ENCODE data around the gene PRKAR2A.

DNA sequence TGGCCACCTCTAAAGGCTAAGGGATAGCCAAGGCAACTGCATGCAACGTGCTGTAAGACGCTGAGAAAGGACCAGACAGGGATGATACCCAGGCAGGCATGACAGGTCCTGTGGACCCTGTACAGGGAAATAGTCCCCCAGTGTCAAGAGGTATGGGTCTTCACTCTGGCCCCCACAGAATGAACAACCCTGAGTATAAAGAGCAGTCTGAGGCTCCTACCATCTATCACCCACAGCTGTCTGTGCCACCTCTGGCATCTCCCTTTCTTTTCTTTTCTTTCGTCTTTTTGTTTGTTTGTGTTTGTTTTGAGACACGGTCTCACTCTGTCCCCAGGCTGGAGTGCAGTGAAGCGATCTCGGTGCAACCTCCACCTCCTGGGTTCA lies 32.3 kb upstream of the PRKAR2A start:
- TF ChIP-seq, protein P1, sequence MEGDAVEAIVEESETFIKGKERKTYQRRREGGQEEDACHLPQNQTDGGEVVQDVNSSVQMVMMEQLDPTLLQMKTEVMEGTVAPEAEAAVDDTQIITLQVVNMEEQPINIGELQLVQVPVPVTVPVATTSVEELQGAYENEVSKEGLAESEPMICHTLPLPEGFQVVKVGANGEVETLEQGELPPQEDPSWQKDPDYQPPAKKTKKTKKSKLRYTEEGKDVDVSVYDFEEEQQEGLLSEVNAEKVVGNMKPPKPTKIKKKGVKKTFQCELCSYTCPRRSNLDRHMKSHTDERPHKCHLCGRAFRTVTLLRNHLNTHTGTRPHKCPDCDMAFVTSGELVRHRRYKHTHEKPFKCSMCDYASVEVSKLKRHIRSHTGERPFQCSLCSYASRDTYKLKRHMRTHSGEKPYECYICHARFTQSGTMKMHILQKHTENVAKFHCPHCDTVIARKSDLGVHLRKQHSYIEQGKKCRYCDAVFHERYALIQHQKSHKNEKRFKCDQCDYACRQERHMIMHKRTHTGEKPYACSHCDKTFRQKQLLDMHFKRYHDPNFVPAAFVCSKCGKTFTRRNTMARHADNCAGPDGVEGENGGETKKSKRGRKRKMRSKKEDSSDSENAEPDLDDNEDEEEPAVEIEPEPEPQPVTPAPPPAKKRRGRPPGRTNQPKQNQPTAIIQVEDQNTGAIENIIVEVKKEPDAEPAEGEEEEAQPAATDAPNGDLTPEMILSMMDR (IDR thresholded peaks at IDR 0.05), result no peak
- no peak for TF ChIP-seq ZFX (IDR thresholded peaks at IDR 0.05; ENCODE audit: borderline replicate concordance)

All from 22Rv1 (cell line).